UCSD-AML1 (cell line): ENCODE measurements around the gene SERINC5.
"Not testable (repeated sequence)": the region's sequence is repeated elsewhere in the genome, so short reads cannot be mapped to it uniquely, and the experiment has no call there.

Experiments used
- DNase-seq: peaks from one replicate; lab custom pipeline; 2025; ENCODE audit not compliant: unreplicated experiment; lab: John Stamatoyannopoulos, UW

The SERINC5 gene

GRCh38 chr5:80141681-80142080, 114.2 kb downstream of the SERINC5 start:
- DNase-seq, result no peak

GRCh38 chr5:80141147-80141671, 114.6 kb downstream of the SERINC5 start:
- DNase-seq, result no peak

GRCh38 chr5:80140496-80140895, 115.4 kb downstream of the SERINC5 start:
- no peak for DNase-seq

- no peak for DNase-seq
Measured at GRCh38 chr5:80139466-80139972, 116.3 kb downstream of the SERINC5 start.

- DNase-seq, result no peak
Measured at GRCh38 chr5:80138486-80138885, 117.4 kb downstream of the SERINC5 start.

- DNase-seq, result not testable (repeated sequence)
Measured at GRCh38 chr5:80136798-80137197, 119.0 kb downstream of the SERINC5 start.

GRCh38 chr5:80134876-80135275, 121.0 kb downstream of the SERINC5 start:
- DNase-seq, result no peak

GRCh38 chr5:80129146-80129545, 126.7 kb downstream of the SERINC5 start:
- DNase-seq, result no peak

- DNase-seq, result no peak
Measured at GRCh38 chr5:80128141-80128540, 127.7 kb downstream of the SERINC5 start.

- DNase-seq, result no peak
Measured at GRCh38 chr5:80127116-80127552, 128.7 kb downstream of the SERINC5 start.

GRCh38 chr5:80125962-80126480, 129.8 kb downstream of the SERINC5 start:
- DNase-seq, result no peak

GRCh38 chr5:80125022-80125961, 130.6 kb downstream of the SERINC5 start:
- DNase-seq, result no peak

GRCh38 chr5:80124121-80124918, 131.5 kb downstream of the SERINC5 start:
- DNase-seq, result no peak

GRCh38 chr5:80122579-80122978, 133.3 kb downstream of the SERINC5 start:
- no peak for DNase-seq

GRCh38 chr5:80119372-80119771, 136.5 kb downstream of the SERINC5 start:
- no peak for DNase-seq

GRCh38 chr5:80117446-80117845, 138.4 kb downstream of the SERINC5 start:
- no peak for DNase-seq

GRCh38 chr5:80116465-80116864, 139.4 kb downstream of the SERINC5 start:
- DNase-seq, result no peak

- DNase-seq, result no peak
Measured at GRCh38 chr5:80116000-80116399, 139.8 kb downstream of the SERINC5 start.

- DNase-seq, result no peak
Measured at GRCh38 chr5:80114860-80115259, 141.0 kb downstream of the SERINC5 start.

GRCh38 chr5:80111376-80111990, 144.4 kb downstream of the SERINC5 start:
- not testable (repeated sequence) for DNase-seq
